ENCODE data around the gene ASPSCR1. TPM values are rescaled to one million over a fixed set of nuclear protein-coding genes. Genes with fewer than 3 reads are reported as not detected.

Gene ASPSCR1
- total RNA-seq, 1 donor from 2014 or later, result 35.6 TPM

GRCh38 chr17:81930142-81931125, 47.0 kb upstream of the ASPSCR1 start:
- TF ChIP-seq, protein P1, sequence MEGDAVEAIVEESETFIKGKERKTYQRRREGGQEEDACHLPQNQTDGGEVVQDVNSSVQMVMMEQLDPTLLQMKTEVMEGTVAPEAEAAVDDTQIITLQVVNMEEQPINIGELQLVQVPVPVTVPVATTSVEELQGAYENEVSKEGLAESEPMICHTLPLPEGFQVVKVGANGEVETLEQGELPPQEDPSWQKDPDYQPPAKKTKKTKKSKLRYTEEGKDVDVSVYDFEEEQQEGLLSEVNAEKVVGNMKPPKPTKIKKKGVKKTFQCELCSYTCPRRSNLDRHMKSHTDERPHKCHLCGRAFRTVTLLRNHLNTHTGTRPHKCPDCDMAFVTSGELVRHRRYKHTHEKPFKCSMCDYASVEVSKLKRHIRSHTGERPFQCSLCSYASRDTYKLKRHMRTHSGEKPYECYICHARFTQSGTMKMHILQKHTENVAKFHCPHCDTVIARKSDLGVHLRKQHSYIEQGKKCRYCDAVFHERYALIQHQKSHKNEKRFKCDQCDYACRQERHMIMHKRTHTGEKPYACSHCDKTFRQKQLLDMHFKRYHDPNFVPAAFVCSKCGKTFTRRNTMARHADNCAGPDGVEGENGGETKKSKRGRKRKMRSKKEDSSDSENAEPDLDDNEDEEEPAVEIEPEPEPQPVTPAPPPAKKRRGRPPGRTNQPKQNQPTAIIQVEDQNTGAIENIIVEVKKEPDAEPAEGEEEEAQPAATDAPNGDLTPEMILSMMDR (conservative IDR thresholded peaks at IDR 0.05), result no peak
- Mint-ChIP-seq H3K9me3 (no peaks in the 10 kb centered on the region), H3K4me1 (ENCODE audit: unreplicated experiment) (peaks cover 9% of the 10 kb centered on the region), H3K4me3 (peak overlapping the region; percentile 42), H3K27me3 (no peaks in the 10 kb centered on the region), H3K27ac (peak overlapping the region; percentile 18), H3K36me3 (no peaks in the 10 kb centered on the region)
- DNase-seq (ENCODE audit: extremely low spot score, unreplicated experiment), result no peak

GRCh38 chr17:81931189-81931556, 46.3 kb upstream of the ASPSCR1 start:
- no peak for DNase-seq (ENCODE audit: extremely low spot score, unreplicated experiment)
- no peaks in the 10 kb centered on the region for H3K9me3 Mint-ChIP-seq
- H3K4me3 Mint-ChIP-seq, result peak overlapping the region; percentile 42
- peaks cover 7% of the 10 kb centered on the region for H3K4me1 Mint-ChIP-seq (ENCODE audit: unreplicated experiment)
- TF ChIP-seq, protein P1 (conservative IDR thresholded peaks at IDR 0.05), result no peak
- peak overlapping the region; percentile 18 for H3K27ac Mint-ChIP-seq
- no peaks in the 10 kb centered on the region for H3K36me3 Mint-ChIP-seq
- no peaks in the 10 kb centered on the region for H3K27me3 Mint-ChIP-seq

DNA sequence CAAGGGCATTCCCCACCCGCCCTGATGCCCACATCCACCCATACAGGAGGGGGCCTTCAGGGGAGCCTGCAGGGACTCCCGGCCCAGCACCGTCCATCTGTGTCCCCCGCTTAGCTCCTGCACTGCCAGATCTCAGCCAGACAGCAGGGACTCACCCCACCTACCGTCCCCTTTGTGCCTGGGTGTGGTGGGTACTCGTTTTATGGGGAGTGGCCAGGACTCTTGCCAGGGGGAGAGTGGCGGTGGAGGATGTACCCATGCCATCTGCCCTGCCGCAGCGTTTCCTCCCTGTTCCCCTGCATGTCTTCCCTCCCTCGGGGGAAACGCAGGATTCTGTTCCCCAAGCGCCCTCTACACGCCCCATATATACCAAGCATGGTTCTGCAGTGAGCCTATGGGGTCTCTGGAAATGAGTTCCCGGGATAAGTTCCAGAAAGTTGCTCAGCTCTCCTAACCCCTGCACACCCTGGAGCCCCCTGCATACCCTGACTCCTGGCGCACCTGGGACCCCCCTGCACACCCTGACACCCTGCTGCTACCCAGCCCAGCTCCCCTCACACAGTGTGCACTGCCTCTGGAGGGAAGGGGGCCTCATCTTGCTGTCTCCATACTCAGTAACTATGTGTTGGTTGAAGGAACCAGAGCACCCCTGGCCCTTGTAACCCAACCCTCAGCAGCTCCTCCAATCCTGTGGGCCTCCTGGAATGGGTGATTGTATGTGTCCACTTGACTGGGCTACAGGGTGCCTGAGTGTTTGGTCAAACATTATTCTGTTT, 45.7 kb upstream of the ASPSCR1 start:
- H3K36me3 Mint-ChIP-seq, result no peaks in the 10 kb centered on the region
- H3K4me3 Mint-ChIP-seq, result no peak overlapping the region
- no peak for DNase-seq (ENCODE audit: extremely low spot score, unreplicated experiment)
- H3K4me1 Mint-ChIP-seq (ENCODE audit: unreplicated experiment), result peaks cover 3% of the 10 kb centered on the region
- H3K9me3 Mint-ChIP-seq, result no peaks in the 10 kb centered on the region
- H3K27ac Mint-ChIP-seq, result no peak overlapping the region
- H3K27me3 Mint-ChIP-seq, result no peaks in the 10 kb centered on the region
- TF ChIP-seq, protein P1 (conservative IDR thresholded peaks at IDR 0.05), result no peak

DNA sequence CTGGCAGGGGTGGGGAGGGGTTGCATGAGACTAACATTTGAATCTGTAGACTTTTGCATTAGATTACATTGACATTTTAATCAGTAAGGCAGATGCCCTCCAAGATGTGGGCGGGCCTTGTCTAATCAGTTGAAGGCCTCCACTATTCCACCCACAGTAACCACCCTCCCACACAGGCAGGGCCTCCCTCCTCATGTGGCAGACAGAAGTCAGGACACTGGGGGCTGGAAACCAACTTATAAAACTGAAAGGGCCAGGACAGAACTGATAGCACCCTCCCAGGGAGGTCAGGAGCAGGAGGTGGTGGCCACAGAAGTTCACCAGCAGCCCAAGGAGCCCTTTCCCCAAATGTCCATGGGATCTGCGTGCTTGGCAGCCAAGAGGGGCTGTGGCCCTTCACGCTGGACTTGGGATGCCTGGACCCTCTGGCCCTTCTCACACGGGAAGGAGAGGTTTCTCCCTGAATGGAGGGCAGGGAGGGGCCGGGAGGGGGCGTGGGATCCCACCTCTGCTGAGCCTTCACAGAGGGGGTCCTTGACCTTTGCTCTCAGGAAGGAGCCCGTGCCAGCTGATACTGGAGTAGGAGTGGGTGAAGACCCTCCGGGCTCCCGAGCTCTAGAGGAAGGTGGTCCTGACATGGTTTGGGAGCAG, 45.0 kb upstream of the ASPSCR1 start:
- Mint-ChIP-seq H3K9me3 (no peaks in the 10 kb centered on the region), H3K4me3 (no peak overlapping the region), H3K27me3 (no peaks in the 10 kb centered on the region), H3K27ac (no peak overlapping the region), H3K36me3 (no peaks in the 10 kb centered on the region), H3K4me1 (ENCODE audit: unreplicated experiment) (peaks cover 3% of the 10 kb centered on the region)
- DNase-seq (ENCODE audit: extremely low spot score, unreplicated experiment), result no peak
- TF ChIP-seq, protein P1 (conservative IDR thresholded peaks at IDR 0.05), result no peak

DNA sequence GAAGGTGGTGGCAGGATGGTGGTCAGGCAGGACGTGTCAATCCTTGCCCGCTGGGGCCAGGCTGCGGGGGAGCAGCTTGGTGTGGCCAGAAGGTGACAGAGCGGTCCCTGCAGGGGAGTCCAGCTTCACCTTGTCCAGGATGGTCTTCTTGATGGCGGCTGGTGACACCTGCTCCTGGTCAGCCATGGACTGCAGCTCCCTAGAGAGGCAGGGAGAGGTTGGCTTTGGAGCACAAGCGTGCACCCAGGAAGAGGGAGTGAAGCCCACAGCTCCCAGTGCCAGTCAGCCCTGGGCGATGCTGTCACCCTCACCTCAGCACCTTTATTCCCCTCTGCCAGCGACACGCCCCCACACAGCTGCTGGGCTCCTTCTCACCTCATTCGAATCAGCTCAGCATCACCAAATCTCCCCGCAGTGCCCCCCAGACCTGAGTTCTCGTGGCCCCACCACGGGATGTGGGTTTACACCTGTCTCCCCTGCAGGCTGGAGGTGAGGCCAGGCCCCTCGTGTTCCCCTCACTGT, 44.2 kb upstream of the ASPSCR1 start:
- Mint-ChIP-seq H3K4me3 (no peak overlapping the region), H3K27me3 (no peaks in the 10 kb centered on the region), H3K36me3 (no peaks in the 10 kb centered on the region), H3K27ac (no peak overlapping the region), H3K4me1 (ENCODE audit: unreplicated experiment) (peaks cover 3% of the 10 kb centered on the region), H3K9me3 (no peaks in the 10 kb centered on the region)
- TF ChIP-seq, protein P1 (conservative IDR thresholded peaks at IDR 0.05), result no peak
- no peak for DNase-seq (ENCODE audit: extremely low spot score, unreplicated experiment)

Measured in type B pancreatic cell (in vitro differentiated cells).